Stimulated activated naive CD8-positive, alpha-beta T cell treated with anti-CD3 and anti-CD28 coated beads, Interleukin-15, Interleukin-2, amounts not matched to agents 100 ng/mL and 50 ng/mL, for 24 hours (primary cell): Measurements from ENCODE around the gene STXBP3.
A peak's percentile ranks its signal among the peaks of the same experiment; 100 is the strongest.

ENCODE experiments used
- H3K27ac Mint-ChIP-seq: one replicate; pipeline ENCODE4 v1.8.0; 2021; ENCODE audit warnings: mild to moderate bottlenecking, mixed read lengths
- H3K27me3 Mint-ChIP-seq: one replicate; pipeline ENCODE4 v1.8.0; 2021; ENCODE audit warnings: mixed read lengths
- H3K36me3 Mint-ChIP-seq: one replicate; pipeline ENCODE4 v1.8.0; 2021; ENCODE audit warnings: low read depth, mixed read lengths
- H3K4me1 Mint-ChIP-seq: one replicate; pipeline ENCODE4 v1.8.0; 2021; ENCODE audit warnings: low read depth, mixed read lengths
- H3K4me3 Mint-ChIP-seq: one replicate; pipeline ENCODE4 v1.8.0; 2021; ENCODE audit warnings: mild to moderate bottlenecking, mixed read lengths
- H3K9me3 Mint-ChIP-seq: one replicate; pipeline ENCODE4 v1.8.0; 2021; ENCODE audit warnings: mixed read lengths

STXBP3 gene

GRCh38 chr1:108718927-108719655 lies 27.4 kb upstream of the STXBP3 start:
- no peak overlapping the region for H3K27ac Mint-ChIP-seq
- H3K36me3 Mint-ChIP-seq = no peaks in the 10 kb centered on the region
- no peaks in the 10 kb centered on the region for H3K9me3 Mint-ChIP-seq
- H3K4me1 Mint-ChIP-seq = no peaks in the 10 kb centered on the region
- no peak overlapping the region for H3K4me3 Mint-ChIP-seq
- H3K27me3 Mint-ChIP-seq = no peaks in the 10 kb centered on the region

- Mint-ChIP-seq H3K9me3 (no peaks in the 10 kb centered on the region), H3K27me3 (no peaks in the 10 kb centered on the region), H3K4me3 (no peak overlapping the region), H3K4me1 (no peaks in the 10 kb centered on the region), H3K36me3 (no peaks in the 10 kb centered on the region), H3K27ac (peak overlapping the region; percentile 42)
Measured at GRCh38 chr1:108719656-108720435, 26.6 kb upstream of the STXBP3 start.

- no peaks in the 10 kb centered on the region for H3K36me3 Mint-ChIP-seq
- H3K27me3 Mint-ChIP-seq = no peaks in the 10 kb centered on the region
- H3K4me3 Mint-ChIP-seq = no peak overlapping the region
- H3K27ac Mint-ChIP-seq = no peak overlapping the region
- no peaks in the 10 kb centered on the region for H3K4me1 Mint-ChIP-seq
- H3K9me3 Mint-ChIP-seq = no peaks in the 10 kb centered on the region
Measured at GRCh38 chr1:108722292-108722691, 24.2 kb upstream of the STXBP3 start.

DNA sequence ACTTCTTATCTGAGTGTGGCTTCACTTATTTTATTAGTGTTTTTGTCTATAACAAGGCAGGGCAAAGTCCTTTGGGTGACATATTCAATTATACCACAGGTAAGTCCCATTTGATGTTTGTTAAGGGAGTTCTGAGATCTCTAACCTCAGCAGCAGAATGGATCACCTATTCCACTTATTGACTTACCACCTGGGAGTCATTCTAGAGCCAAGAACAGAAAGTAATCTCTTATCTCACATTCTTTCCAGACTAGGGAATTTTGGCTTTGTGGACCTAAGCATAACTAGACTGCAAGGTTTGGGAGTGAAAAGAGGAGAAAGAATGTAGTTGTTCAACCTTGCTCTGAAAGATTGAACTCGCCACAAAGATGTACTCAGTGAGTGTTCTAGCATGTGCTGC lies 20.6 kb upstream of the STXBP3 start:
- Mint-ChIP-seq H3K4me1 (no peaks in the 10 kb centered on the region), H3K27ac (no peak overlapping the region), H3K36me3 (no peaks in the 10 kb centered on the region), H3K4me3 (no peak overlapping the region), H3K27me3 (peaks cover 4% of the 10 kb centered on the region), H3K9me3 (no peaks in the 10 kb centered on the region)

- Mint-ChIP-seq H3K4me1 (no peaks in the 10 kb centered on the region), H3K36me3 (no peaks in the 10 kb centered on the region), H3K9me3 (no peaks in the 10 kb centered on the region), H3K4me3 (no peak overlapping the region), H3K27ac (no peak overlapping the region), H3K27me3 (peaks cover 4% of the 10 kb centered on the region)
Measured at GRCh38 chr1:108728327-108728923, 18.0 kb upstream of the STXBP3 start.

DNA sequence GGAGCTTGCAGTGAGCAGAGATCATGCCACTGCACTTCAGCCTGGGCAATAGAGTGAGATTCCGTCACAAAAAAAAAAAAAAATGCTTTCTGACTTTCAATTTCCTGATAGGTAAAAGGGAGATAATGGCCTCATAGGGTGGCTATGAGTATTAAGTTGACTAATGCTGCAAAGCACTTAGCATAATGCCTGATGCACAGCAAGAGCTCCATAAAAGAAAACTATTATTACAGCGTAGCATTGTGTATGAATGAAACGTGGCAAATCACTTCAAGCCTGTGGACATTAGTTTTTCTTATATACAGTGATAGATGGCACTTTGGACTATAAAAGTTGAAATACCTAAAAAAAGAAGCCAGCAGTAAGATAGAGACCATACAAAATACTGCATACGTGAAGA lies 17.0 kb upstream of the STXBP3 start:
- no peak overlapping the region for H3K27ac Mint-ChIP-seq
- H3K4me1 Mint-ChIP-seq = no peaks in the 10 kb centered on the region
- H3K27me3 Mint-ChIP-seq = peaks cover 4% of the 10 kb centered on the region
- no peaks in the 10 kb centered on the region for H3K36me3 Mint-ChIP-seq
- H3K9me3 Mint-ChIP-seq = no peaks in the 10 kb centered on the region
- H3K4me3 Mint-ChIP-seq = no peak overlapping the region

- Mint-ChIP-seq H3K27me3 (peaks cover 4% of the 10 kb centered on the region), H3K4me1 (no peaks in the 10 kb centered on the region), H3K4me3 (no peak overlapping the region), H3K36me3 (no peaks in the 10 kb centered on the region), H3K9me3 (no peaks in the 10 kb centered on the region), H3K27ac (no peak overlapping the region)
Measured at GRCh38 chr1:108732398-108732797, 14.1 kb upstream of the STXBP3 start.

DNA sequence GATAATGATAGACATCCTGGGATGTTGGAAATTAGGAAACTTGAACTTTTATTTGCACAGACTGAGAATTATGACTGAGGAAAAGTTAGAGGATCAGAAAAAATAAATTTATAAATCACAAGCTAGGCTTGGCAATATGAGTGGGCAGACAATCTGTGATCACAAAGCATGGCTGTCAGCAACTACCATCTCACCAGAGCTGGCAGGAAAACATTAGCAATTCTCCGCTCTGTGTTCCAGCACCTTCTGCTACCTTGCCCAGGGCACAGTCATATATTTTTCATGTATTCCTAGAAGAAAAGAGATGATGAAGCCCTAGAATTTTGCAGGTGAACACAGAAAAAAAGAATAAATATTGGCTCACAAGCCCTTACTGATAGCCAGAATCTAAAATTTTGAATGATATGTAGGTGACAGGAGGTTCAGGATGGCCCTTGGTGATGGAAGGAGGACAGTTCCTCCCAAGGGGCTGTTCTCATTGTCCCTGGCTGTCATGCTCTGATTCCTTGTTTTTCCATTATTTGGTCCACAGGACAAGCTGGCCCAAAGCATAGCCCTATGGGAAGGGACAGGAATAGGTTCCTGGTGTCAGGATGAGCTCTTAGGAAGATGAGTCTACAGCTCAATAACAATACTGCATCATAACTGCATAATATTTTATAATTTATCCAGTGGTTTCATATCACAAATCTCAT lies 12.2 kb upstream of the STXBP3 start:
- no peak overlapping the region for H3K4me3 Mint-ChIP-seq
- H3K4me1 Mint-ChIP-seq = no peaks in the 10 kb centered on the region
- no peaks in the 10 kb centered on the region for H3K9me3 Mint-ChIP-seq
- H3K27me3 Mint-ChIP-seq = peaks cover 4% of the 10 kb centered on the region
- no peak overlapping the region for H3K27ac Mint-ChIP-seq
- H3K36me3 Mint-ChIP-seq = no peaks in the 10 kb centered on the region

DNA sequence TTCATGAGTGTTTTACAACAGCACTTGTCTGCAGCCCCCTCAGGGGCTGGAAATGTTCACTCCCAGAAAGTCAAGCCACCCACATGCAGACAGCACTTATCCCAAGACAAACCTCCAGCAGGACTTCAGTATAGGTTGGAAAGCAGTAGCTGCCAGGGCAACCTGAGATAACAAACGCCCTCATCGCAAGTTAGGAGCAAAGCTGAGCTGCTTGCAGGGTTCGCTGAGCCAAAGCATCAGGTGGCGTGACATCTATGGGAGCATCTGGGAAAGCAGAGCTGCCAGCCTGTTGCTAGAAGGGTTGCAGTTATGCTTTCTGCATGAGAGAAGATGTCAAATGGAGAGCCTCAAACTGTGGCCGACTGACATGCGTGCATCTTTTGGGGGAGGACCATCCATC lies 4.2 kb upstream of the STXBP3 start:
- Mint-ChIP-seq H3K4me3 (no peak overlapping the region), H3K27me3 (no peaks in the 10 kb centered on the region), H3K9me3 (no peaks in the 10 kb centered on the region), H3K4me1 (peaks cover 4% of the 10 kb centered on the region), H3K36me3 (peaks cover 2% of the 10 kb centered on the region), H3K27ac (no peak overlapping the region)

DNA sequence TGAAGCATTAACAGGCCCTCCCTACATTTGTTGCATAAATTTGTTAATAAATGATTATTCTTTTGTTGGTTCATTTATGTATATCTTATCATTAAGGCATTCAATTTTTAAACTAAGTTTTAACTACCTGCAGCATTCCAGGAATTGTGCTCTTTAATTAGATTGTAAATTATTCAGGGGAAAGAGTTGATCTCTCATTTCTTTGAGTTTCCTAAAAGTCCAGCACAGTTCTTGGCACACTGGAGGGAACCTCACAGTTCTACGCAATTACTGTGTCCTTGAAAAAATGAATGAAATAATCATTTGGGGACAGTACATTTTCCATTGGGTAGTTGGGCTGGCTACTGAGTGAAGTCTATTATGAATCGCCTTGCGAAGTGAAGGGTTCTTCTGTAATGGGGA lies 493 bp upstream of the STXBP3 start:
- peak overlapping the region; percentile 99 for H3K4me3 Mint-ChIP-seq
- peaks cover 17% of the 10 kb centered on the region for H3K36me3 Mint-ChIP-seq
- H3K27ac Mint-ChIP-seq = peak overlapping the region; percentile 96
- H3K27me3 Mint-ChIP-seq = no peaks in the 10 kb centered on the region
- peaks cover 33% of the 10 kb centered on the region for H3K4me1 Mint-ChIP-seq
- H3K9me3 Mint-ChIP-seq = no peaks in the 10 kb centered on the region

- H3K4me3 Mint-ChIP-seq = peak overlapping the region; percentile 99
- peak overlapping the region; percentile 96 for H3K27ac Mint-ChIP-seq
- peaks cover 18% of the 10 kb centered on the region for H3K36me3 Mint-ChIP-seq
- no peaks in the 10 kb centered on the region for H3K27me3 Mint-ChIP-seq
- H3K4me1 Mint-ChIP-seq = peaks cover 34% of the 10 kb centered on the region
- no peaks in the 10 kb centered on the region for H3K9me3 Mint-ChIP-seq
Measured at GRCh38 chr1:108747171-108747850, 837 bp downstream of the STXBP3 start.

DNA sequence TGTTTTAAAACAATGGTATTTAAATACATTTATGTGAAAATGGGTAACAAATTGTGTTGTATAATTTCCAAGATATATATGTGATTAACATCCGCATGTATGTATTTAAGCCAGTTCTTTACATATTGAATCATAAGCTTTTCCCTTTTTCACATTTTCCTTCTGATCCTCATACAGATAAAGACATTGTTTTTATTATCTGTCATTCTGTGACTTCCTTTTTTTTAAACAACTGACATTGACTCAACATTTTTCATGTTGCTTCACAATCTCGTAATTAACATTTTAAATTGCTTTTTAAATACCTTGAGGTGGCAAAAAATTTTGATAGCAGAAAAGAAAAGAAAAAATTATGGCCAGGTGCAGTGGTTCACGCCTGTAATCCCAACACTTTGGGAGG lies 1.4 kb downstream of the STXBP3 start:
- H3K9me3 Mint-ChIP-seq = no peaks in the 10 kb centered on the region
- H3K36me3 Mint-ChIP-seq = peaks cover 23% of the 10 kb centered on the region
- no peaks in the 10 kb centered on the region for H3K27me3 Mint-ChIP-seq
- no peak overlapping the region for H3K27ac Mint-ChIP-seq
- peak overlapping the region; percentile 99 for H3K4me3 Mint-ChIP-seq
- peaks cover 34% of the 10 kb centered on the region for H3K4me1 Mint-ChIP-seq

DNA sequence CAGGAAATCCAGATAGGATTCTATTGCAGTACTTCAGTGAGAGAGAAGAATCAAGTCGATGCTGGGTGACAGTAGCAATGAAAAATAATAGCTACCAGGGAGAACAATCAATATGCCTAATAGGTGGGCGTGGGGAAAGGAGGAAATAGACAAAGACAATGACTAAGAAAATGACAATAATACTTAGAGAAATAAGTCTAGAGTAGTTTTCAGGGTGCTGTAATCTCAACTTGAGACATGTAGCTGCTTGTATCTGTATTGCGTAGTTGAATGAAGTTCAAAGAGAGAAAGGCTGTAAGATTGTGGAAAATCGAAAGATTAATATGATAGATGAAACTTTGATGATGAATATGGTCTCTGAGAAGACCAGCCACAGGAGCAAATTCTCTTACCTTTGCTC lies 2.6 kb downstream of the STXBP3 start:
- Mint-ChIP-seq H3K9me3 (no peaks in the 10 kb centered on the region), H3K36me3 (peaks cover 27% of the 10 kb centered on the region), H3K4me3 (no peak overlapping the region), H3K27ac (no peak overlapping the region), H3K4me1 (peaks cover 34% of the 10 kb centered on the region), H3K27me3 (no peaks in the 10 kb centered on the region)

DNA sequence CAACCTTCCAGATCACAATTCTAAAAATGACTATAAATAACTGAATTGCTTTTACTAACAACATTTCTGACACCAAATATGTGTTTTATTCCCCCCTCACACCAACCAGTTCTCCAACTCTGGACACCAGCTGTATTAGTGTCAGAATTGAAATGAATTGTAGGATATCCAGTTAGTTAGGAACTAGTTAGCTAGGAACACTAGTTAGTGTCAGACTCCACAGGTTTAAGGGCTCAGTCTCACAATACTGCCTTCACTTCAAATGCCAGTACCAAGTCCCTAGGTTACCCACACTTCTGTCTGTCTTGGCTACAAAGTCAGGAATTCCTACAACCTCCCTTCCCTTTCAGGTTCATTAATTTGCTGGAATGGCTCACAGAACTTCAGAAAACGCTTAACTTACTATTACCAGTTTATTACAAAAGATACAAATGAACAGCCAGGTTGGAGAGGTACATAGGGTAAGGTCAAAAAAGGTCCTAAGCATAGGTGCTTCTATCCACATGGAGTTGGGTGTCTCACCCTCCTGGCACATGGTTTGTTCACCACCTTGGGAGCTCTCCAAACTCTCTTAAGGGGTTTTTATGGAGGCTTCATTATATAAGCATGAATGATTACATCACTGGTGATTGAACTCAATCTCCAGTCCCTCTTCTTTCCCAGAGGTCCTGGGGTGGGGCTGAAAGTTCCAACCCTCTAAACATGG lies 4.2 kb downstream of the STXBP3 start:
- Mint-ChIP-seq H3K27ac (no peak overlapping the region), H3K27me3 (no peaks in the 10 kb centered on the region), H3K9me3 (no peaks in the 10 kb centered on the region), H3K4me1 (peaks cover 38% of the 10 kb centered on the region), H3K36me3 (peaks cover 35% of the 10 kb centered on the region), H3K4me3 (no peak overlapping the region)
